ENCODE results near the gene DGCR2. TPM values are rescaled to one million over a fixed set of nuclear protein-coding genes. Genes with fewer than 3 reads are reported as not detected.

The DGCR2 gene
- total RNA-seq, 1 donor from 2014 or later: 68.7 TPM

- TF ChIP-seq CTCF (IDR thresholded peaks at IDR 0.05; ENCODE audit: partially characterized antibody, unreplicated experiment): no peak
- Mint-ChIP-seq H3K4me3 (ENCODE audit: unreplicated experiment) (no peak overlapping the region), H3K36me3 (ENCODE audit: unreplicated experiment) (peaks cover 5% of the 10 kb centered on the region), H3K4me1 (ENCODE audit: low read depth, unreplicated experiment) (no peaks in the 10 kb centered on the region), H3K27me3 (ENCODE audit: unreplicated experiment) (peaks cover 3% of the 10 kb centered on the region), H3K27ac (ENCODE audit: unreplicated experiment) (no peak overlapping the region), H3K9me3 (ENCODE audit: unreplicated experiment) (no peaks in the 10 kb centered on the region)
- no peak for DNase-seq
Observed at GRCh38 chr22:19047993-19048392, 74.2 kb downstream of the DGCR2 start.

- H3K27ac Mint-ChIP-seq (ENCODE audit: unreplicated experiment): no peak overlapping the region
- H3K27me3 Mint-ChIP-seq (ENCODE audit: unreplicated experiment): peaks cover 3% of the 10 kb centered on the region
- TF ChIP-seq CTCF (IDR thresholded peaks at IDR 0.05; ENCODE audit: partially characterized antibody, unreplicated experiment): no peak
- H3K4me3 Mint-ChIP-seq (ENCODE audit: unreplicated experiment): no peak overlapping the region
- H3K9me3 Mint-ChIP-seq (ENCODE audit: unreplicated experiment): no peaks in the 10 kb centered on the region
- peaks cover 5% of the 10 kb centered on the region for H3K36me3 Mint-ChIP-seq (ENCODE audit: unreplicated experiment)
- no peak for DNase-seq
- no peaks in the 10 kb centered on the region for H3K4me1 Mint-ChIP-seq (ENCODE audit: low read depth, unreplicated experiment)
Observed at GRCh38 chr22:19046719-19047609, 75.2 kb downstream of the DGCR2 start.

- Mint-ChIP-seq H3K4me1 (ENCODE audit: low read depth, unreplicated experiment) (no peaks in the 10 kb centered on the region), H3K9me3 (ENCODE audit: unreplicated experiment) (no peaks in the 10 kb centered on the region), H3K4me3 (ENCODE audit: unreplicated experiment) (no peak overlapping the region), H3K27ac (ENCODE audit: unreplicated experiment) (no peak overlapping the region), H3K36me3 (ENCODE audit: unreplicated experiment) (peaks cover 5% of the 10 kb centered on the region), H3K27me3 (ENCODE audit: unreplicated experiment) (peaks cover 3% of the 10 kb centered on the region)
- TF ChIP-seq CTCF (IDR thresholded peaks at IDR 0.05; ENCODE audit: partially characterized antibody, unreplicated experiment): no peak
- no peak for DNase-seq
Observed at GRCh38 chr22:19046287-19046686, 75.9 kb downstream of the DGCR2 start.

- H3K36me3 Mint-ChIP-seq (ENCODE audit: unreplicated experiment): peaks cover 5% of the 10 kb centered on the region
- TF ChIP-seq CTCF (IDR thresholded peaks at IDR 0.05; ENCODE audit: partially characterized antibody, unreplicated experiment): no peak
- no peak for DNase-seq
- no peak overlapping the region for H3K4me3 Mint-ChIP-seq (ENCODE audit: unreplicated experiment)
- peaks cover 2% of the 10 kb centered on the region for H3K9me3 Mint-ChIP-seq (ENCODE audit: unreplicated experiment)
- no peak overlapping the region for H3K27ac Mint-ChIP-seq (ENCODE audit: unreplicated experiment)
- H3K27me3 Mint-ChIP-seq (ENCODE audit: unreplicated experiment): peaks cover 4% of the 10 kb centered on the region
- H3K4me1 Mint-ChIP-seq (ENCODE audit: low read depth, unreplicated experiment): no peaks in the 10 kb centered on the region
Observed at GRCh38 chr22:19045094-19045493, 77.1 kb downstream of the DGCR2 start.

GRCh38 chr22:19044381-19044780, 77.8 kb downstream of the DGCR2 start:
- no peaks in the 10 kb centered on the region for H3K4me1 Mint-ChIP-seq (ENCODE audit: low read depth, unreplicated experiment)
- H3K36me3 Mint-ChIP-seq (ENCODE audit: unreplicated experiment): peaks cover 5% of the 10 kb centered on the region
- no peak overlapping the region for H3K27ac Mint-ChIP-seq (ENCODE audit: unreplicated experiment)
- no peak for DNase-seq
- no peak for TF ChIP-seq CTCF (IDR thresholded peaks at IDR 0.05; ENCODE audit: partially characterized antibody, unreplicated experiment)
- peaks cover 2% of the 10 kb centered on the region for H3K9me3 Mint-ChIP-seq (ENCODE audit: unreplicated experiment)
- H3K4me3 Mint-ChIP-seq (ENCODE audit: unreplicated experiment): no peak overlapping the region
- peaks cover 4% of the 10 kb centered on the region for H3K27me3 Mint-ChIP-seq (ENCODE audit: unreplicated experiment)

Data from glutamatergic neuron (in vitro differentiated cells).